Stimulated activated CD4-positive, alpha-beta T cell treated with anti-CD3 and anti-CD28 coated beads, Interleukin-15, amount 100 ng/mL, for 48 hours (primary cell): ENCODE measurements around the gene ADAMTS18.

Source experiments
- DNase-seq, 2 donors: peaks; one replicate each; pipeline ENCODE4 v3.0.0-alpha.2; 2020; ENCODE audit warnings: low read depth in 2 of 2

The ADAMTS18 gene

GRCh38 chr16:77434022-77434529, 758 bp downstream of the ADAMTS18 start:
- DNase-seq: no peak

- DNase-seq: no peak
Measured at GRCh38 chr16:77433146-77433545, 1.7 kb downstream of the ADAMTS18 start.

GRCh38 chr16:77432264-77432663, 2.6 kb downstream of the ADAMTS18 start:
- DNase-seq: no peak

GRCh38 chr16:77430787-77431585, 3.8 kb downstream of the ADAMTS18 start:
- DNase-seq: no peak

- DNase-seq: no peak
Measured at GRCh38 chr16:77430360-77430759, 4.5 kb downstream of the ADAMTS18 start.

- DNase-seq: no peak
Measured at GRCh38 chr16:77424871-77425604, 9.8 kb downstream of the ADAMTS18 start.

- no peak for DNase-seq
Measured at GRCh38 chr16:77422196-77422784, 12.5 kb downstream of the ADAMTS18 start.

GRCh38 chr16:77416939-77417480, 17.8 kb downstream of the ADAMTS18 start:
- no peak for DNase-seq

GRCh38 chr16:77414752-77415231, 20.0 kb downstream of the ADAMTS18 start:
- DNase-seq: no peak

- no peak for DNase-seq
Measured at GRCh38 chr16:77410449-77410848, 24.4 kb downstream of the ADAMTS18 start.

- DNase-seq: no peak
Measured at GRCh38 chr16:77409311-77409710, 25.5 kb downstream of the ADAMTS18 start.

- no peak for DNase-seq
Measured at GRCh38 chr16:77408607-77409006, 26.2 kb downstream of the ADAMTS18 start.

GRCh38 chr16:77406680-77407079, 28.2 kb downstream of the ADAMTS18 start:
- no peak for DNase-seq

- no peak for DNase-seq
Measured at GRCh38 chr16:77404775-77405174, 30.1 kb downstream of the ADAMTS18 start.

GRCh38 chr16:77403732-77404131, 31.1 kb downstream of the ADAMTS18 start:
- no peak for DNase-seq

GRCh38 chr16:77402672-77403071, 32.2 kb downstream of the ADAMTS18 start:
- DNase-seq: no peak

GRCh38 chr16:77402118-77402517, 32.7 kb downstream of the ADAMTS18 start:
- no peak for DNase-seq

- no peak for DNase-seq
Measured at GRCh38 chr16:77399546-77399945, 35.3 kb downstream of the ADAMTS18 start.

GRCh38 chr16:77399066-77399465, 35.8 kb downstream of the ADAMTS18 start:
- no peak for DNase-seq

GRCh38 chr16:77398495-77398894, 36.3 kb downstream of the ADAMTS18 start:
- no peak for DNase-seq

- DNase-seq: no peak
Measured at GRCh38 chr16:77396461-77396860, 38.4 kb downstream of the ADAMTS18 start.

GRCh38 chr16:77394699-77395098, 40.1 kb downstream of the ADAMTS18 start:
- DNase-seq: no peak
